Measurements from ENCODE around the gene CDKN3. TPM values are rescaled to one million over a fixed set of nuclear protein-coding genes. Genes with fewer than 3 reads are reported as not detected.

CDKN3 gene
- 1 to 10 TPM; 1.2 to 2.7 (median 1.6) TPM for total RNA-seq
- total RNA-seq (2013): 1.5 TPM
- 0.20 to 7.8 (median 0.76) reads per million in 29 experiments for total RNA-seq

GRCh38 chr14:54396493-54397335 lies at the start of gene CDKN3:
CDKN3 (plus strand) TSS chr14:54397007; CDS start chr14:54397069, 62 bp downstream.
- POLR2A ChIA-PET: interaction anchor here (0.6 to 1.0 kb wide), 3 partner anchors 8 to 45 kb away, joined by 3 to 4 read pairs (median 4); partner anchors contain the start of gene CNIH1 (in 1 of the 2)
- H3K27ac Mint-ChIP-seq: peak within 1 kb of the TSS in 1 of 2 donors; percentile 72
- H3K9me3 ChIP-seq: no peaks in the 10 kb centered on the region
- no peaks in the 10 kb centered on the region for H3K27me3 Mint-ChIP-seq
- peak within 1 kb of the TSS; percentile 81 to 84 (median 81) for H3K4me3 Mint-ChIP-seq
- peaks cover 0 to 3% of the 10 kb centered on the region in 2 experiments for H3K27me3 ChIP-seq (replicated peaks in 1 of 2; ENCODE audit: control insufficient read depth in 2 of 2, extremely low read depth in 1 of 2, insufficient read depth in 2 of 2, low read length in 1 of 2)
- CTCF ChIA-PET: interaction anchor here (0.7 to 2.2 kb wide), 4 partner anchors 38 to 935 kb away, joined by 3 to 11 read pairs (median 4); partner anchors contain the start of gene CNIH1 (in 1 of the 2)
- H3K4me1 ChIP-seq (ENCODE audit: control insufficient read depth in 1 of 2, extremely low read depth in 1 of 2, insufficient read depth in 2 of 2, low read length in 2 of 2): peaks cover 2 to 20% of the 10 kb centered on the region in 2 experiments
- H3K27ac ChIP-seq (ENCODE audit: low read length): peak within 1 kb of the TSS; percentile 28
- peak within 1 kb of the TSS; percentile 71 to 85 for H3K4me3 ChIP-seq (ENCODE audit: control insufficient read depth in 1 of 2, extremely low read depth in 1 of 2, low read length in 1 of 2)
- no peaks in the 10 kb centered on the region for H3K36me3 ChIP-seq (ENCODE audit: control insufficient read depth in 2 of 2, extremely low read depth in 1 of 2, insufficient read depth in 1 of 2, low read length in 1 of 2)
- peak; percentile 92 to 97 (median 95) for DNase-seq
- no peaks in the 10 kb centered on the region for H3K9me3 Mint-ChIP-seq
- no peaks in the 10 kb centered on the region for H3K36me3 Mint-ChIP-seq
- 3% methylated on average over 62 of the region's 76 CpGs for WGBS (ENCODE audit: insufficient coverage)
- H3K4me1 Mint-ChIP-seq: peaks cover 16 to 24% (median 17%) of the 10 kb centered on the region in 3 donors
- peak; percentile 92 to 98 (median 94) for ATAC-seq (replicated peaks in 1 of 4)

- Mint-ChIP-seq H3K4me1 (peaks cover 0 to 2% (median 0%) of the 10 kb centered on the region in 3 donors), H3K36me3 (no peaks in the 10 kb centered on the region), H3K27ac (no peak overlapping the region), H3K4me3 (no peak overlapping the region), H3K27me3 (peaks cover 4 to 18% of the 10 kb centered on the region in 2 donors), H3K9me3 (no peaks in the 10 kb centered on the region)
- 93% methylated on average over 3 of the region's 7 CpGs for WGBS (ENCODE audit: insufficient coverage)
- DNase-seq (no peak), ATAC-seq (replicated peaks in 1 of 4) (no peak)
- POLR2A ChIA-PET: no interaction called here
- no peaks in the 10 kb centered on the region for H3K9me3 ChIP-seq
- H3K27ac ChIP-seq (ENCODE audit: low read length): no peak overlapping the region
- H3K4me3 ChIP-seq (ENCODE audit: control insufficient read depth in 1 of 2, extremely low read depth in 1 of 2, low read length in 1 of 2): no peak overlapping the region
- H3K4me1 ChIP-seq (ENCODE audit: control insufficient read depth in 1 of 2, extremely low read depth in 1 of 2, insufficient read depth in 2 of 2, low read length in 2 of 2): no peaks in the 10 kb centered on the region
- peaks cover 0 to 19% of the 10 kb centered on the region in 2 experiments for H3K27me3 ChIP-seq (replicated peaks in 1 of 2; ENCODE audit: control insufficient read depth in 2 of 2, extremely low read depth in 1 of 2, insufficient read depth in 2 of 2, low read length in 1 of 2)
- no peaks in the 10 kb centered on the region for H3K36me3 ChIP-seq (ENCODE audit: control insufficient read depth in 2 of 2, extremely low read depth in 1 of 2, insufficient read depth in 1 of 2, low read length in 1 of 2)
- CTCF ChIA-PET: no interaction called here
Observed at GRCh38 chr14:54347044-54347443, 49.8 kb upstream of the CDKN3 start.

- WGBS (ENCODE audit: insufficient coverage): no CpG with 5 or more reads among the region's 5 CpGs
Observed at GRCh38 chr14:54348001-54348611, 48.7 kb upstream of the CDKN3 start.

GRCh38 chr14:54348923-54349620 lies 47.7 kb upstream of the CDKN3 start:
- H3K4me3 ChIP-seq (ENCODE audit: control insufficient read depth in 1 of 2, extremely low read depth in 1 of 2, low read length in 1 of 2): no peak overlapping the region
- no peaks in the 10 kb centered on the region for H3K9me3 ChIP-seq
- H3K4me3 Mint-ChIP-seq: no peak overlapping the region
- H3K36me3 ChIP-seq (ENCODE audit: control insufficient read depth in 2 of 2, extremely low read depth in 1 of 2, insufficient read depth in 1 of 2, low read length in 1 of 2): no peaks in the 10 kb centered on the region
- ChIA-PET POLR2A (no interaction called here), CTCF (interaction anchor here in 1 of 2 donors (1.6 kb wide), 1 partner anchor 1053 kb away, joined by 6 read pairs; no protein-coding TSS in a partner anchor)
- peaks cover 2 to 12% (median 6%) of the 10 kb centered on the region in 3 donors for H3K4me1 Mint-ChIP-seq
- peaks cover 14 to 29% of the 10 kb centered on the region in 2 donors for H3K27me3 Mint-ChIP-seq
- ATAC-seq (replicated peaks in 1 of 4) (no peak), DNase-seq (no peak)
- WGBS (ENCODE audit: insufficient coverage): 62% methylated on average over 9 of the region's 24 CpGs
- no peaks in the 10 kb centered on the region for H3K4me1 ChIP-seq (ENCODE audit: control insufficient read depth in 1 of 2, extremely low read depth in 1 of 2, insufficient read depth in 2 of 2, low read length in 2 of 2)
- H3K9me3 Mint-ChIP-seq: no peaks in the 10 kb centered on the region
- H3K27me3 ChIP-seq (replicated peaks in 1 of 2; ENCODE audit: control insufficient read depth in 2 of 2, extremely low read depth in 1 of 2, insufficient read depth in 2 of 2, low read length in 1 of 2): peaks cover 0 to 20% of the 10 kb centered on the region in 2 experiments
- H3K27ac ChIP-seq (ENCODE audit: low read length): no peak overlapping the region
- H3K36me3 Mint-ChIP-seq: no peaks in the 10 kb centered on the region
- H3K27ac Mint-ChIP-seq: no peak overlapping the region

More at GRCh38 chr14:54348001-54348611, 48.7 kb upstream of the CDKN3 start:
- H3K4me3 Mint-ChIP-seq: no peak overlapping the region
- DNase-seq (peak in 2 of 35 experiments; percentile 2 to 35), ATAC-seq (replicated peaks in 1 of 4) (no peak)
- no peaks in the 10 kb centered on the region for H3K9me3 Mint-ChIP-seq
- peaks cover 2 to 5% (median 3%) of the 10 kb centered on the region in 3 donors for H3K4me1 Mint-ChIP-seq
- Histone ChIP-seq H3K36me3 (ENCODE audit: control insufficient read depth in 2 of 2, extremely low read depth in 1 of 2, insufficient read depth in 1 of 2, low read length in 1 of 2) (no peaks in the 10 kb centered on the region), H3K27me3 (replicated peaks in 1 of 2; ENCODE audit: control insufficient read depth in 2 of 2, extremely low read depth in 1 of 2, insufficient read depth in 2 of 2, low read length in 1 of 2) (peaks cover 0 to 19% of the 10 kb centered on the region in 2 experiments), H3K4me3 (ENCODE audit: control insufficient read depth in 1 of 2, extremely low read depth in 1 of 2, low read length in 1 of 2) (no peak overlapping the region), H3K4me1 (ENCODE audit: control insufficient read depth in 1 of 2, extremely low read depth in 1 of 2, insufficient read depth in 2 of 2, low read length in 2 of 2) (no peaks in the 10 kb centered on the region), H3K27ac (ENCODE audit: low read length) (no peak overlapping the region), H3K9me3 (no peaks in the 10 kb centered on the region)
- H3K36me3 Mint-ChIP-seq: no peaks in the 10 kb centered on the region
- CTCF ChIA-PET: interaction anchor here (0.6 to 1.6 kb wide), 5 partner anchors 9 to 1100 kb away, joined by 3 to 6 read pairs (median 3); no protein-coding TSS in a partner anchor
- POLR2A ChIA-PET: no interaction called here
- no peak overlapping the region for H3K27ac Mint-ChIP-seq
- peaks cover 4 to 21% of the 10 kb centered on the region in 2 donors for H3K27me3 Mint-ChIP-seq

- H3K27me3 Mint-ChIP-seq: peaks cover 18 to 33% of the 10 kb centered on the region in 2 donors
- peaks cover 2 to 12% (median 6%) of the 10 kb centered on the region in 3 donors for H3K4me1 Mint-ChIP-seq
- ChIA-PET POLR2A (no interaction called here), CTCF (no interaction called here)
- H3K4me3 Mint-ChIP-seq: no peak overlapping the region
- ATAC-seq (replicated peaks in 1 of 4): no peak
- Histone ChIP-seq H3K27me3 (replicated peaks in 1 of 2; ENCODE audit: control insufficient read depth in 2 of 2, extremely low read depth in 1 of 2, insufficient read depth in 2 of 2, low read length in 1 of 2) (peaks cover 0 to 18% of the 10 kb centered on the region in 2 experiments), H3K27ac (ENCODE audit: low read length) (no peak overlapping the region), H3K4me3 (ENCODE audit: control insufficient read depth in 1 of 2, extremely low read depth in 1 of 2, low read length in 1 of 2) (no peak overlapping the region), H3K9me3 (no peaks in the 10 kb centered on the region), H3K36me3 (ENCODE audit: control insufficient read depth in 2 of 2, extremely low read depth in 1 of 2, insufficient read depth in 1 of 2, low read length in 1 of 2) (no peaks in the 10 kb centered on the region), H3K4me1 (ENCODE audit: control insufficient read depth in 1 of 2, extremely low read depth in 1 of 2, insufficient read depth in 2 of 2, low read length in 2 of 2) (no peaks in the 10 kb centered on the region)
- no CpG with 5 or more reads among the region's 2 CpGs for WGBS (ENCODE audit: insufficient coverage)
- no peaks in the 10 kb centered on the region for H3K36me3 Mint-ChIP-seq
- no peak for DNase-seq
- H3K9me3 Mint-ChIP-seq: peaks cover 0 to 2% (median 0%) of the 10 kb centered on the region in 3 donors
- no peak overlapping the region for H3K27ac Mint-ChIP-seq
Observed at GRCh38 chr14:54349713-54350112, 47.1 kb upstream of the CDKN3 start.

- no peak for DNase-seq
- peaks cover 19 to 37% of the 10 kb centered on the region in 2 donors for H3K27me3 Mint-ChIP-seq
- POLR2A ChIA-PET: no interaction called here
Observed at GRCh38 chr14:54350203-54350602, 46.6 kb upstream of the CDKN3 start.

More at GRCh38 chr14:54350203-54350602, 46.6 kb upstream of the CDKN3 start:
- H3K4me3 ChIP-seq (ENCODE audit: control insufficient read depth in 1 of 2, extremely low read depth in 1 of 2, low read length in 1 of 2): no peak overlapping the region
- CTCF ChIA-PET: interaction anchor here in 1 of 2 donors (0.5 kb wide), 1 partner anchor 91 kb away, joined by 3 read pairs; no protein-coding TSS in a partner anchor
- no peak overlapping the region for H3K4me3 Mint-ChIP-seq
- H3K9me3 Mint-ChIP-seq: peaks cover 0 to 7% (median 0%) of the 10 kb centered on the region in 3 donors
- peaks cover 0 to 18% of the 10 kb centered on the region in 2 experiments for H3K27me3 ChIP-seq (replicated peaks in 1 of 2; ENCODE audit: control insufficient read depth in 2 of 2, extremely low read depth in 1 of 2, insufficient read depth in 2 of 2, low read length in 1 of 2)
- H3K27ac Mint-ChIP-seq: peak overlapping the region in 1 of 2 donors; percentile 9
- ATAC-seq (replicated peaks in 1 of 4): no peak
- no peaks in the 10 kb centered on the region for H3K36me3 Mint-ChIP-seq
- H3K27ac ChIP-seq (ENCODE audit: low read length): no peak overlapping the region
- H3K4me1 ChIP-seq (ENCODE audit: control insufficient read depth in 1 of 2, extremely low read depth in 1 of 2, insufficient read depth in 2 of 2, low read length in 2 of 2): no peaks in the 10 kb centered on the region
- no peaks in the 10 kb centered on the region for H3K36me3 ChIP-seq (ENCODE audit: control insufficient read depth in 2 of 2, extremely low read depth in 1 of 2, insufficient read depth in 1 of 2, low read length in 1 of 2)
- WGBS (ENCODE audit: insufficient coverage): no CpG with 5 or more reads among the region's 3 CpGs
- peaks cover 2 to 12% (median 6%) of the 10 kb centered on the region in 3 donors for H3K4me1 Mint-ChIP-seq
- H3K9me3 ChIP-seq: no peaks in the 10 kb centered on the region
